Activated naive CD8-positive, alpha-beta T cell treated with anti-CD3 and anti-CD28 coated beads, Interleukin-2, amount 50 U/mL, for 24 hours (primary cell): ENCODE data around the gene RSL24D1.

ENCODE experiments used
- ATAC-seq: fragments of 150-1000 bp; cut with Tn5 transposase; one replicate; pipeline ENCODE4 v1.10.0; 2021
- DNase-seq: peaks from one replicate; pipeline ENCODE4 v3.0.0; 2021
- H3K27ac Mint-ChIP-seq: one replicate; pipeline ENCODE4 v1.8.0; 2021; ENCODE audit warnings: mild to moderate bottlenecking, mixed read lengths
- H3K27me3 Mint-ChIP-seq: one replicate; pipeline ENCODE4 v1.8.0; 2021; ENCODE audit warnings: mixed read lengths
- H3K36me3 Mint-ChIP-seq: one replicate; pipeline ENCODE4 v1.8.0; 2021; ENCODE audit warnings: low read depth, mixed read lengths
- H3K4me1 Mint-ChIP-seq: one replicate; pipeline ENCODE4 v1.8.0; 2021; ENCODE audit warnings: mixed read lengths
- H3K4me3 Mint-ChIP-seq: one replicate; pipeline ENCODE4 v1.8.0; 2021; ENCODE audit warnings: mild to moderate bottlenecking, moderate library complexity, mixed read lengths
- H3K9me3 Mint-ChIP-seq: one replicate; pipeline ENCODE4 v1.8.0; 2021; ENCODE audit warnings: mixed read lengths

The RSL24D1 gene

GRCh38 chr15:55196458-55197361 lies at the start of gene RSL24D1:
Gene RSL24D1, minus strand, starts transcription at chr15:55196941. Its CDS starts 51 bp downstream, at chr15:55196890.
- peak; percentile 92 for DNase-seq

GRCh38 chr15:55245059-55245458 lies 48.3 kb upstream of the RSL24D1 start:
- Mint-ChIP-seq H3K36me3 (peaks cover 71% of the 10 kb centered on the region), H3K4me3 (peak overlapping the region; percentile 42), H3K27me3 (peaks cover 2% of the 10 kb centered on the region), H3K9me3 (no peaks in the 10 kb centered on the region), H3K27ac (peak overlapping the region; percentile 96), H3K4me1 (peaks cover 89% of the 10 kb centered on the region)
- peak; percentile 80 for ATAC-seq
- DNase-seq, result no peak

More at GRCh38 chr15:55196458-55197361, at the start of gene RSL24D1:
- H3K27ac Mint-ChIP-seq, result no peak within 1 kb of the TSS
- H3K4me3 Mint-ChIP-seq, result no peak within 1 kb of the TSS
- no peaks in the 10 kb centered on the region for H3K9me3 Mint-ChIP-seq
- peaks cover 24% of the 10 kb centered on the region for H3K4me1 Mint-ChIP-seq
- H3K27me3 Mint-ChIP-seq, result no peaks in the 10 kb centered on the region
- peak; percentile 98 for ATAC-seq
- peaks cover 21% of the 10 kb centered on the region for H3K36me3 Mint-ChIP-seq

GRCh38 chr15:55241891-55242290 lies 45.1 kb upstream of the RSL24D1 start:
- Mint-ChIP-seq H3K27me3 (peaks cover 2% of the 10 kb centered on the region), H3K4me1 (peaks cover 95% of the 10 kb centered on the region), H3K36me3 (peaks cover 67% of the 10 kb centered on the region), H3K4me3 (peak overlapping the region; percentile 13), H3K9me3 (no peaks in the 10 kb centered on the region), H3K27ac (peak overlapping the region; percentile 96)
- ATAC-seq (peak; percentile 76), DNase-seq (no peak)

GRCh38 chr15:55241186-55241585 lies 44.4 kb upstream of the RSL24D1 start:
- Mint-ChIP-seq H3K9me3 (no peaks in the 10 kb centered on the region), H3K4me1 (peaks cover 94% of the 10 kb centered on the region), H3K27ac (peak overlapping the region; percentile 96), H3K27me3 (peaks cover 2% of the 10 kb centered on the region), H3K36me3 (peaks cover 65% of the 10 kb centered on the region), H3K4me3 (peak overlapping the region; percentile 4)
- no peak for ATAC-seq
- DNase-seq, result no peak

- H3K27me3 Mint-ChIP-seq, result peaks cover 2% of the 10 kb centered on the region
- peak; percentile 17 for ATAC-seq
- H3K4me3 Mint-ChIP-seq, result peak overlapping the region; percentile 2
Measured at GRCh38 chr15:55240125-55240760, 43.5 kb upstream of the RSL24D1 start.

GRCh38 chr15:55239440-55240124 lies 42.8 kb upstream of the RSL24D1 start:
- no peaks in the 10 kb centered on the region for H3K9me3 Mint-ChIP-seq
- peak overlapping the region; percentile 96 for H3K27ac Mint-ChIP-seq

More at GRCh38 chr15:55240125-55240760, 43.5 kb upstream of the RSL24D1 start:
- Mint-ChIP-seq H3K9me3 (no peaks in the 10 kb centered on the region), H3K4me1 (peaks cover 95% of the 10 kb centered on the region), H3K27ac (peak overlapping the region; percentile 96), H3K36me3 (peaks cover 68% of the 10 kb centered on the region)
- no peak for DNase-seq

GRCh38 chr15:55238877-55239276 lies 42.1 kb upstream of the RSL24D1 start:
- no peaks in the 10 kb centered on the region for H3K9me3 Mint-ChIP-seq
- peak overlapping the region; percentile 96 for H3K27ac Mint-ChIP-seq
- H3K36me3 Mint-ChIP-seq, result peaks cover 66% of the 10 kb centered on the region
- ATAC-seq, result no peak
- no peak overlapping the region for H3K4me3 Mint-ChIP-seq
- peaks cover 2% of the 10 kb centered on the region for H3K27me3 Mint-ChIP-seq
- no peak for DNase-seq
- H3K4me1 Mint-ChIP-seq, result peaks cover 84% of the 10 kb centered on the region

More at GRCh38 chr15:55239440-55240124, 42.8 kb upstream of the RSL24D1 start:
- H3K4me1 Mint-ChIP-seq, result peaks cover 88% of the 10 kb centered on the region
- ATAC-seq (no peak), DNase-seq (no peak)
- H3K4me3 Mint-ChIP-seq, result no peak overlapping the region
- peaks cover 64% of the 10 kb centered on the region for H3K36me3 Mint-ChIP-seq
- peaks cover 2% of the 10 kb centered on the region for H3K27me3 Mint-ChIP-seq

- Mint-ChIP-seq H3K4me1 (peaks cover 71% of the 10 kb centered on the region), H3K9me3 (no peaks in the 10 kb centered on the region)
Measured at GRCh38 chr15:55237219-55238130, 40.7 kb upstream of the RSL24D1 start.

GRCh38 chr15:55235546-55236036 lies 38.9 kb upstream of the RSL24D1 start:
- Mint-ChIP-seq H3K4me1 (peaks cover 71% of the 10 kb centered on the region), H3K27me3 (no peaks in the 10 kb centered on the region), H3K9me3 (no peaks in the 10 kb centered on the region), H3K36me3 (peaks cover 76% of the 10 kb centered on the region), H3K4me3 (peak overlapping the region; percentile 54), H3K27ac (peak overlapping the region; percentile 96)
- ATAC-seq (no peak), DNase-seq (no peak)

More at GRCh38 chr15:55237219-55238130, 40.7 kb upstream of the RSL24D1 start:
- Mint-ChIP-seq H3K36me3 (peaks cover 70% of the 10 kb centered on the region), H3K27me3 (peaks cover 2% of the 10 kb centered on the region), H3K4me3 (peak overlapping the region; percentile 54), H3K27ac (peak overlapping the region; percentile 96)
- no peak for DNase-seq
- peak; percentile 67 for ATAC-seq

GRCh38 chr15:55234800-55235104 lies 38.0 kb upstream of the RSL24D1 start:
- Mint-ChIP-seq H3K36me3 (peaks cover 76% of the 10 kb centered on the region), H3K27me3 (no peaks in the 10 kb centered on the region)

GRCh38 chr15:55234104-55234799 lies 37.5 kb upstream of the RSL24D1 start:
- peaks cover 75% of the 10 kb centered on the region for H3K36me3 Mint-ChIP-seq
- H3K4me3 Mint-ChIP-seq, result peak overlapping the region; percentile 20
- H3K27ac Mint-ChIP-seq, result no peak overlapping the region
- no peaks in the 10 kb centered on the region for H3K27me3 Mint-ChIP-seq
- H3K4me1 Mint-ChIP-seq, result peaks cover 64% of the 10 kb centered on the region
- DNase-seq (no peak), ATAC-seq (no peak)
- H3K9me3 Mint-ChIP-seq, result no peaks in the 10 kb centered on the region

More at GRCh38 chr15:55234800-55235104, 38.0 kb upstream of the RSL24D1 start:
- H3K9me3 Mint-ChIP-seq, result no peaks in the 10 kb centered on the region
- H3K4me3 Mint-ChIP-seq, result peak overlapping the region; percentile 20
- no peak for DNase-seq
- no peak for ATAC-seq
- no peak overlapping the region for H3K27ac Mint-ChIP-seq
- H3K4me1 Mint-ChIP-seq, result peaks cover 69% of the 10 kb centered on the region

GRCh38 chr15:55231455-55231854 lies 34.7 kb upstream of the RSL24D1 start:
- H3K27me3 Mint-ChIP-seq, result no peaks in the 10 kb centered on the region
- H3K27ac Mint-ChIP-seq, result no peak overlapping the region
- H3K36me3 Mint-ChIP-seq, result peaks cover 80% of the 10 kb centered on the region
- ATAC-seq (no peak), DNase-seq (no peak)
- peaks cover 39% of the 10 kb centered on the region for H3K4me1 Mint-ChIP-seq
- H3K4me3 Mint-ChIP-seq, result no peak overlapping the region
- no peaks in the 10 kb centered on the region for H3K9me3 Mint-ChIP-seq

GRCh38 chr15:55230953-55231352 lies 34.2 kb upstream of the RSL24D1 start:
- Mint-ChIP-seq H3K4me3 (no peak overlapping the region), H3K27me3 (no peaks in the 10 kb centered on the region), H3K36me3 (peaks cover 79% of the 10 kb centered on the region), H3K4me1 (peaks cover 38% of the 10 kb centered on the region), H3K27ac (peak overlapping the region; percentile 46), H3K9me3 (no peaks in the 10 kb centered on the region)
- ATAC-seq (no peak), DNase-seq (no peak)
